GM18909 (cell line): Measurements from ENCODE around the gene TEX10.
"Not testable (repeated sequence)": the region's sequence is repeated elsewhere in the genome, so short reads cannot be mapped to it uniquely, and the experiment has no call there.

ENCODE experiments used
- ATAC-seq: cut with Tn5 transposase; IDR thresholded peaks from one replicate; pipeline ENCODE4 v1.9.1; 2021; ENCODE audit warnings: mild to moderate bottlenecking; ENCODE audit not compliant: unreplicated experiment, poor library complexity

Gene TEX10

GRCh38 chr9:100351508-100351907 is 1.2 kb downstream of the TEX10 start:
- no peak for ATAC-seq

DNA sequence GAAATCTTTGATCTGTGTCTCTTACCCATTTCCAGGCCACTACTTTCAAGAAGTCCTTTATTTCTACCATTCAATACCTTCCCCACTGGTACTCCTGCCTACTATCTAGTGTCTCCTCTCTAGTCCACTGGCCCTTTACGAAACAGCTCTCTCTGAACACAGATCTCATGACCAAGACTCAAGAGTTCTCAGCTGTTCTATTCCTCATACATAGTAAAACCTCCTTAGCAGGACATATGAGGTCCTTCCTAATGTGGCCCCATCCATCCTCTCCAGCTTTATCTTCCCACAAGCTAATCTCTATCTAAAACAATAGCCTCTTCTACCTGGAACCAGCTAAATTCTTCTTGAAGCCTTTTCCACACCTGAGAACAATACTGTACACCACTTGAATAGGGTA is 2.6 kb downstream of the TEX10 start:
- ATAC-seq = no peak

GRCh38 chr9:100346836-100347235 is 5.9 kb downstream of the TEX10 start:
- ATAC-seq = no peak

- ATAC-seq = no peak
These were observed 10.9 kb downstream of the TEX10 start for GRCh38 chr9:100341889-100342288.

DNA sequence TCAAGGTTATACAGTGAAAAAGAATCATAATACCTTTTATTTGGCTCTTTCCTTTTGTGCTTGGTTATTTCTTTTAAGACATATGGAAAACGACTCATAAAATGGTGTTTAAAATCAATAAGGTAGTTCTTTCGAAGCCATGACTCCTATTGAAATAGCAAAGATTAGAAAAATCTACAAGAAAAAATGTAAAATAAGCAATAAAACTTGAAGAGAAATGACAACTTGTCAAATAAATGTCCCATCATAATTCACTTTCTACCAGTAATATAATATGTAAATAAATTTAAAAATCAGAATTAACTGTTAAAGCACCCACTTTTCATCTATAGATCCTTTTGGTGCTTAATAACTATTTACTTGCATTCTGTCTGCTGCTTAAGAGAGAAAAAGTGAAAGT is 12.5 kb downstream of the TEX10 start:
- no peak for ATAC-seq

DNA sequence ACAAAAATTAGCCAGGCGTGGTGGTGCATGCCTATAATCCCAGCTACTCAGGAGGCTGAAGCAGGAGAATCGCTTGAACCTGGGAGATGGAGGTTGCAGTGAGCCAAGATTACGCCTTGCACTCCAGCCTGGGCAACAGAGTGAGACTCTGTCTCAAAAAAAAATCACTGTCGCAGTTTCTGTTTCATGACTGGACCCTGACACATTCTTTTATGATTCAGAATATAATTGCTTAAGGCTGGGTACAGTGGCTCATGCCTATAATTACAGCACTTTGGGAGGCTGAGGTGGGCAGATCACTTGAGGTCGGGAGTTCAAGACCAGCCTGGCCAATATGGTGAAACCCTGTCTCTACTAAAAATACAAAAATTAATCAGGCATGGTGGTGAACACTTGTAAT is 14.0 kb downstream of the TEX10 start:
- ATAC-seq = not testable (repeated sequence)

DNA sequence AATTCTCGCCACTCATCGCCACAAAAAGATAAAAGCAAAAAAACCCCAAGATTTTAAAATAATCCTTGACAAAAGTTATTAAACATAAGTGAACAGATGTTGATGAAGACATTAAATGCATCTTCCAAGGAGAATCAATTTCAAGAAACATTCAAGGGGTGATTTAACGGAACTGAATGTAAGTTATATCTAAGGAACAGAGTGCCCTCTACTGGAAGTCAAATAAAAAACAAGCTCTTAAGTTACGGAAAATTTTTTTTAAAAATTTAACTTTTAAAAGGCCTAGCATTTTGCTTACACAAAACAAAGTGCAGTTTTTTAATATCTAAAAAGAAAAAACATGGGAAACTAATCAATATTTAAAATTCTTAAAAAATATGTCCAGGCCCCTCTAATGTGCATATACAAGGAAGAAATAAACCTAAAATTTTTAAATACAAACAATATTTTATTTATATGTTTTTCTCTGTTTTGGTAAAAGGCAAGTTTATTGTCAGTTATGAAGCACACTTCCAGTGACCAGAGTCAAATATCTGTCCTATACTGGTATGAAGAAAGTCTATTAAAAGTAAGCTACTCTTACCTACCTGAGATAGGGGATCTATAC is 28.0 kb downstream of the TEX10 start:
- no peak for ATAC-seq

DNA sequence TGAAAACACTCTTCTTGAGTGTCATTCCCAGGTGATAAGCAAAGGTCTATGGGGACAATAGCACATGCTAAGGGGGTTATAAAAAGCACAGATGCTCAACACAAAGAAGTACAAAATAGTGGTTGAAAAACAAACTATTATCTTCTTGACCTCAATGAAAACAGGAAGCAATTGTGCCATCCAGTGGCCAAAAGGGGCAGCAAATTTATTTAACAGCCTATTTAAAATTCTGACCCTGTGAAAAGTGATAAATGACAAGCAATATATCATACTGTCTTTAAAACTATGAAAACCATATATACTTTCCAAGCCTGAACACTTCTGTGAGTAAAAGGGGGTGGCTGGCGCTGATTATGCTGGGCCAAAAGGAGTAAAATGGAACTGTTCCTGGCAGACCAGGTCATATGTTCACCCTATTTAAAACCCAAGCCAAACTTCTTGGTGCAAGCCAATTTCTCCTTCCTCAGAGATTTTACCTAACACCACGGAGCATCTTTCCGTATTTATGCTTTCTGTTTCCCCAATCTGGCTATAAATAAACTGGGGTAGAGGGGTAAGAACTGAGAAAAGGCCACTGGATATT is 29.7 kb downstream of the TEX10 start:
- no peak for ATAC-seq

DNA sequence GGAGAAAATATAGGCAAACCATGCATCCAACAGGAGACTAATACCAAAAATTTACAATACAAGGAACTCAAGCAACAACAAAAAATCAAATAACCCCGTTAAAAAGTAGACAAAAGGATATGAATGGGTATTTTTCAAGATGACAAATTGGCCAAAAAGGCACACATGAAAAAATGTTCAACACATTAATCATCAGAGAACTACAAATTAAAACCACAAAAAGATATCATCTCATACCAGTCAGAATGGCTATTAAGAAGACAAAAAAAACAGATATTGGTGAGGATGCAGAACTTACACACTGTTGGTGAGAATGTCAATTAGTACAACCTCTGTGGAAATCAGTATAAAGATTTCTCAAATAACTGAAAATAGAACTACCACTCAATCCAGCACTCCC is 35.0 kb downstream of the TEX10 start:
- no peak for ATAC-seq

- no peak for ATAC-seq
These were observed 37.2 kb downstream of the TEX10 start for GRCh38 chr9:100315561-100315960.

DNA sequence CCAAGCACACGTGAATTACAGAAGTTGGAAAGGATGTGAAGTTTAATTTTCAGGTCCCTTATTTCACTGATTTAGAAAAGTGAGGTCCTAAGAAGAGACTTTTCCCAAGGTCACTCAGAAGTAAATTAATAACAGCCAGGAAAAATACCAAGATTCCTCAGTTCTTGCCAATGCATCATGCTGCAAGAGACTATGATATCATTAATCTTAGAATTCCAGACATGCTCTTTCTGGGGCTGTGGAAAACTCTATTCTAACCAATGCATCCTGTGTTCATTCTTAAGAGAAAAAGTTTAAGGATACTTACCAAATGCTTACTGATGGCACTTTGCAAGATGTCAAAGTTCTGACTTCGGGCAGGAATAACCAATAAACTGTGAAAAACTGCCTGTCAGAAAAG is 42.8 kb downstream of the TEX10 start:
- no peak for ATAC-seq

DNA sequence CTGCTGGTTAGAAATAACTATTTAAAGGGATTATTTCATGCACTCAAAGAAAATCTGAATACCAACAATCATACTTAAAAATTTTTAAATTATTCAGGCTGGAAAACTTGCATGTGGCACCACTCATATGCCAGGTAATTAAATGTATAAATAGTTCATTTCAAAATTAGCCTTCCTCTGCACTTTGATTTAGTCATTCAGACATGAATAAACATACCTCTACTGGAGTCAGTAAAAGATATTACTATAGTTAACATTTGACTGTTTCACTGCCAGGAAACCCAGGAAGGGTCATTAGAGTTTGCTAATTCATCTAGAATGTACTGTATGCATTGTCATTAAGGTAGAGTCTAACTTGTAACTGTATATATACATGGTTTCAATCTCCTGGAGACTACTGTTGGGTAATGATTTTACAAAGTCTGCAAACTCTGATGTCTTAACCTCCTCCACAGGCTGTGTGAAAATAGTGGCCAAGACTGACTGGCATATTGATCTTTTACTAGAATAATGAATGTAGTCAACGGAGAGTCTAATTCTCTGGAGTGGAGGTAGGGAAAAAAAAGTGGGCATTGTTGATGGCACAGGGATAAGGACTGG is 43.7 kb downstream of the TEX10 start:
- ATAC-seq = no peak

DNA sequence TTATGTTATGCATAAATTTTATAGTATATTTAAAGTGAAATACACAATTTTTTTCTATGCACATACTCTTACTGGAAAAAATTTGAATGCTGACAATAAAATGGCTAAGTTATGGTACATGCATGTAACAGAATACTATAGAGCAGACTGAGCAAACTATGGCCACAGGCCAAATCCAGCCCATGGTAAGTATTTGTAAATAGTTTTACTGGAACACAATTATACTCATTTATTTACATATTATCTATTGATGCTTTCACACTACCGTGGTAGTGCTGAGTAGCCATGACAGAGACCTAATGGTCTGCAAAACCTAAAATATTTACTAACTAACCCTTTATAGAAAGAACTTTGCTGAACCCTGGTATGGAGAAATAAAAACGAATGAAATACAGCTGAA is 45.7 kb downstream of the TEX10 start:
- ATAC-seq = no peak

DNA sequence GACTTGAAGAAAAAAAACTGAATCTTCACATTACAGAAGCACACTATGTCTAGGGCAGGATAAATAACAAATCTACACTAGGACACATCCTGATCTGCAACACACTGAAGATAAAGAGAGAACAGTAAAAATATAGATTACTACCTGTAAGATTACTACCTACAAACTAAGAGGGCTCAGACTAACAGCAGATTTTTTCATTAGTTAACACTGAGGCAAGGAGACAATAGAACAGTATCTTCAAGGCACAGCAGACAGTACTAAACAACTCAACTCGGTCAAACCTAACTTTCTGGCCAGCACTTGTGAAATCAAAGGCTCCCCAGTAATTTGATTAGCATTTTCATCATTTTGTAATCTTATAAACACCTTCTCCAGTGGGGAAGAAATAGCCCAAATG is 46.5 kb downstream of the TEX10 start:
- ATAC-seq = no peak

DNA sequence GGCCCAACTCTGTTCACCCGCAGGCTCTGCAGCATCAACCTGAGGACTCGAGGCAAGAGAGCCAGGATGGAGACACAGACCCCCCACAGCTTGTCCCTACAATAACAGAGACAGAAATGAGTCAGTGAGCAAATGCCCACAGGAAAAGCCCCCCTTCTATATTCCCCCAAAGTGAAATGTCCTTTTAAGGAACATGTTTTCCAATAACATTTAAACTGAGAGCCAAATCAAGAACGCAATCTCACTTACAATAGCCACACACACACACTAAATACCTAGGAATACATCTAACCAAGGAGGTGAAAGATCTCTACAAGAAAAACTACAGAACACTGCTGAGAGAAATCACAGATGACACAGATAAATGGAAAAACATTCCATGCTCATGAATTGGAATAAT is 49.0 kb downstream of the TEX10 start:
- no peak for ATAC-seq

GRCh38 chr9:100298378-100298777 is 54.4 kb downstream of the TEX10 start:
- ATAC-seq = no peak

- ATAC-seq = no peak
These were observed 56.3 kb downstream of the TEX10 start for GRCh38 chr9:100296407-100296806.

GRCh38 chr9:100295240-100295639 is 57.5 kb downstream of the TEX10 start:
- ATAC-seq = no peak

DNA sequence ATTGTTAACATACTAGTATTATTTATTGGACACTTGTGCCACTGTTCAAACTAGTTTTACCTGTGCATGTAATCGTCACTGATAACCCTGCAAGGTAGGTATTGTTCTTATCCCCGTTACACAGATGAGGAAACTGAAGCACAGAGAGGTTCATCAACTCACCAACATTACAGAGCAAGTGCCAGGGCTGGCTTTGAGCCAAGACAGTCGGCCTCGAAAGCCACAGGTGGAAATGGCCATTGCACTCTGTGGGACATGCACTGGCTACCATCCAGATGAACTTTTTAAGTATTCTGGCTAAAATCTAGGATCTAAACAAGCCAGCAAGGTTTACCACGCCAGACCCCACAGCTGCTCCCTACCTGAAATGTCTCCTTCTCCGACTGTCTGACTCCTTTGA is 57.9 kb downstream of the TEX10 start:
- no peak for ATAC-seq

DNA sequence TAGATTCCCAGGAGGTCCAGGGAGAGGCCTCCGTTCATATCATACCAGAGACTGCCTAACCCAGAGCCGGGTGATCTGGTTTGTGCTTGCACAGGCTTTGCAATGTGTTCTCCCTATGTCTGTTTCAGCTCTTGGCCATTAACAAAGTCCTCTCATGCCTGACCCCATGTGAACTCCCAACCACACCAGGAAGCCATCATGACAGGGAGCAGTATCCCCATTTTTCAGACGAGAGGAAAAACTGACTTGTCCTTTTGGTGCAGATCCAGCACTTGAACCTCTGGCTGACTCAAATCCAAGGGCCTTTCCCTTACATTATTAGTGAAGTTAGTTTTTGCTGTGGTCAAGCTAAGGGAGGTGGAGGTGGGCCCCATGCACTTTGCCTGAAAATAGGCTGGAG is 58.4 kb downstream of the TEX10 start:
- ATAC-seq = no peak

DNA sequence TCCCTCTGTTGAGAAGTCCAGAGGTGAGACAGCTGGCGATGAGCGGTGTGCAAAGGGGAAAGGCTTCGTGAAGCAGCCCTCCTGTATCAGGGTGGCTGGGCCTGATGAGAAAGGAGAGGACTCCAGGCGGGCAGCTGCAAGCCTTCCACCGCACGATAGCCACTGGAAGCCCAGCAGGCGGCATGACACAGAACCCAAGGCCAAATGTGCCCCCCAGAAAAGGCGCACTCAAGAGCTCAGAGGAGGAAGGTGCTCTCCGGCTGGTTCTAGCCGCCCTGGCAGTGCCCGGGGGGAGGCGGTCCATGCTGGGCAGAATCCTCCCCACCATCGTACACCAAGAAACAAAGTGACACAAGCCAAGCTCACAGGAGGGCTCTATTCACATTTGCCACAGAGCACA is 60.3 kb downstream of the TEX10 start:
- no peak for ATAC-seq

DNA sequence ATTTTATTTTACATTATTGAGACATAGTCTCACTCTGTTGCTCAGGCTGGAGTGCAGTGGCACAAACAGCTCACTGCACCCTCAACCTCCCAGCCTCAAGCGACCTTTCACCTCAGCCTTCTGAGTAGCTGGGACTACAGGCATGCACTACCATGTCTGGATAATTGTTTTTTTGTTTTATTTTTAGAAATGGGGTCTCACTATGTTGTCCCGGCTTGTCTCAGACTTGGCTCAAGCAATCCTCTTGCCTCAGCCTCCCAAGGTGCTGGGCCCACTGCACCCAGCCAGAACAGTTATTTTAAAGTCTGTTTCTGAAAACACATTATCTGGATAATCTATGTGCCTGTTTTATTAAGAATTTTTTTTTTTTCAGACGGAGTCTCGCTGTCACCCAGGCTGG is 62.0 kb downstream of the TEX10 start:
- ATAC-seq = no peak
